Measurements from ENCODE around the gene CXCR4. TPM values are rescaled to one million over a fixed set of nuclear protein-coding genes. Genes with fewer than 3 reads are reported as not detected.

Gene CXCR4
- total RNA-seq, 1 experiment from 2014 or later, result 1.3 TPM

DNA sequence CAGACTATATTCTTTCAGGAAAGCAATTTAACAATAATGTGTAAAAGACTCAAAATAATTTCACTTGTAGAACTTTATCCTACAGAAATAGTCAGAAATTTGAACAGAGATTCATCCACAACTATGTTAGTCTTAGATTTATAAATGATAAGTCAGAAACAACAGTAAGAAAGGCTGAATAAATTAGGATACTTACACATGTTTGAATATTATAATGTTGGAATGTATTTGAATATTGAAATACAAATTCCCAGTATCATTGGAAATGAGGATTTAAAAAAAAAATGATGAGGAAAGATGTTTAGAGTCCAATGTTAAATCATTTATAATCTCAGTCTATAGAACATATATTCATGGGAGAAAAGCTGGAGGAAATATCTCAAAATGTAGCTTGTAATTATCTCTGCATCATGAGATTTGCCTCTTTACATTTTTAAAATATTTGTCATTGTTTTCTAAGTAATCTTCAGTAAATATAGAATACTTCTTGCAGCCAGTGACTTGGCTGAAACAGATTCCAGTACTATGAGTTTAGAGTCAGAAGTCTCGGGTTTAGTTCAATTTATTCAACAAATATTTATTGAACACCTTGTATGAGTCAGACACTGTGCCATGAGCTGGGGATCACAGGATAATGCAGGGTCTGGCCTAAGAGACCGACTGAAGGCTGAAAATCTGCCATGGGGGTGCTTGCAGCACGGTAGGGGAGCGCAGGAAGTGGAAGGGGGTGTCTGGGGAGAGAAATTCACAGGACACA lies 32.3 kb downstream of the CXCR4 start:
- H3K27ac Mint-ChIP-seq, result no peak overlapping the region
- no peaks in the 10 kb centered on the region for H3K27me3 Mint-ChIP-seq (ENCODE audit: low read depth)
- POLR2A ChIA-PET, result no interaction called here
- CTCF ChIA-PET, result interaction anchor here (0.9 kb wide), 1 partner anchor 88 kb away, joined by 3 read pairs; no protein-coding TSS in a partner anchor
- peaks cover 5% of the 10 kb centered on the region; the same call in 1 of the 2 replicates for H3K36me3 Mint-ChIP-seq
- no peak overlapping the region for H3K4me3 Mint-ChIP-seq
- peaks cover 14% of the 10 kb centered on the region for H3K9me3 Mint-ChIP-seq
- no peak for TF ChIP-seq ZNF138 (CRISPR knock-in tag; conservative IDR thresholded peaks at IDR 0.05)
- TF ChIP-seq IRF2 (CRISPR knock-in tag; IDR thresholded peaks at IDR 0.05; ENCODE audit: borderline replicate concordance, low read depth), result no peak
- ATAC-seq (no peak), DNase-seq (ENCODE audit: low spot score) (no peak)
- peaks cover 6% of the 10 kb centered on the region for H3K4me1 Mint-ChIP-seq

DNA sequence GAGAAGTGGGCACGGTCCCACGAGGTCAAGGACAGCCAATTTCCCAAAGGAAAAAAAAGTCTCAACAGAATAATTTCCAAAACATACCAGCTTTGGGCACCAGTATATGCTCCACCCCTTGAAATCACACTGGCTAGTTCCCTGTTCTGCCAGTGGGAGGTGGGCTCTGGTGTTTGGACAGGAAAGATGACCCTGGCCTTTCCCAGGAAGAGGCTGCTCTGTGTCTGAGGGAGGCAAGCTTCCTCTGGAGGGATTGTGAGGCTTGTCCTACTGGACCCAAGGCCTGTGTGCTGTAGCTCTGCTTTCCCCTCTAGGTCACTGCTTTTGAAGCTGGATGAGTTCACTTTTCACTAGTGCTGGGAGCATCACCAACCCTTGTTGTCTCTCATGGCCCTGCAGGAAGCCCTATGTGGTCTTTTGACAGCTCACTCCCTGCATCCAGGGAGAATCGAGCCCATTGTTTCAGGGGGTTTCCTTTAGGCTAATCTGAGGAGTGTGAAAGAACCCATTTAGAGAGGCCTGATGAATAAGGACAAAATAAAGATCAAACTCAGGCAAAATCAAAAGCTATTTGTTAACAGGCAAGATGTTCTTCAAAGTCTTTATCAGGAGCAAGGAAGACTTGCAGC lies 36.3 kb downstream of the CXCR4 start:
- ChIA-PET POLR2A (no interaction called here), CTCF (interaction anchor here (0.5 to 1.6 kb wide), 2 partner anchors 67 to 182 kb away, joined by 3 to 4 read pairs; no protein-coding TSS in a partner anchor)
- peak; percentile 87 for ATAC-seq
- peaks cover 4% of the 10 kb centered on the region; the same call in 1 of the 2 replicates for H3K36me3 Mint-ChIP-seq
- H3K9me3 Mint-ChIP-seq, result peaks cover 22% of the 10 kb centered on the region
- TF ChIP-seq HMGA2 (CRISPR knock-in tag; IDR thresholded peaks at IDR 0.05) (no peak), ATF1 (CRISPR knock-in tag; IDR thresholded peaks at IDR 0.05) (no peak), TEAD4 (CRISPR knock-in tag; IDR thresholded peaks at IDR 0.05) (no peak), ZNF396 (CRISPR knock-in tag; IDR thresholded peaks at IDR 0.05; ENCODE audit: borderline replicate concordance) (no peak), IRF2 (CRISPR knock-in tag; IDR thresholded peaks at IDR 0.05; ENCODE audit: borderline replicate concordance, low read depth) (no peak), NFATC4 (CRISPR knock-in tag; IDR thresholded peaks at IDR 0.05) (no peak), SOX15 (CRISPR knock-in tag; IDR thresholded peaks at IDR 0.05) (no peak), GTF2I (CRISPR knock-in tag; conservative IDR thresholded peaks at IDR 0.05) (no peak)
- TF ChIP-seq, protein P1, sequence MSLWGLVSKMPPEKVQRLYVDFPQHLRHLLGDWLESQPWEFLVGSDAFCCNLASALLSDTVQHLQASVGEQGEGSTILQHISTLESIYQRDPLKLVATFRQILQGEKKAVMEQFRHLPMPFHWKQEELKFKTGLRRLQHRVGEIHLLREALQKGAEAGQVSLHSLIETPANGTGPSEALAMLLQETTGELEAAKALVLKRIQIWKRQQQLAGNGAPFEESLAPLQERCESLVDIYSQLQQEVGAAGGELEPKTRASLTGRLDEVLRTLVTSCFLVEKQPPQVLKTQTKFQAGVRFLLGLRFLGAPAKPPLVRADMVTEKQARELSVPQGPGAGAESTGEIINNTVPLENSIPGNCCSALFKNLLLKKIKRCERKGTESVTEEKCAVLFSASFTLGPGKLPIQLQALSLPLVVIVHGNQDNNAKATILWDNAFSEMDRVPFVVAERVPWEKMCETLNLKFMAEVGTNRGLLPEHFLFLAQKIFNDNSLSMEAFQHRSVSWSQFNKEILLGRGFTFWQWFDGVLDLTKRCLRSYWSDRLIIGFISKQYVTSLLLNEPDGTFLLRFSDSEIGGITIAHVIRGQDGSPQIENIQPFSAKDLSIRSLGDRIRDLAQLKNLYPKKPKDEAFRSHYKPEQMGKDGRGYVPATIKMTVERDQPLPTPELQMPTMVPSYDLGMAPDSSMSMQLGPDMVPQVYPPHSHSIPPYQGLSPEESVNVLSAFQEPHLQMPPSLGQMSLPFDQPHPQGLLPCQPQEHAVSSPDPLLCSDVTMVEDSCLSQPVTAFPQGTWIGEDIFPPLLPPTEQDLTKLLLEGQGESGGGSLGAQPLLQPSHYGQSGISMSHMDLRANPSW (CRISPR knock-in tag; conservative IDR thresholded peaks at IDR 0.05; ENCODE audit: low read depth), result no peak
- TF ChIP-seq, protein P2, sequence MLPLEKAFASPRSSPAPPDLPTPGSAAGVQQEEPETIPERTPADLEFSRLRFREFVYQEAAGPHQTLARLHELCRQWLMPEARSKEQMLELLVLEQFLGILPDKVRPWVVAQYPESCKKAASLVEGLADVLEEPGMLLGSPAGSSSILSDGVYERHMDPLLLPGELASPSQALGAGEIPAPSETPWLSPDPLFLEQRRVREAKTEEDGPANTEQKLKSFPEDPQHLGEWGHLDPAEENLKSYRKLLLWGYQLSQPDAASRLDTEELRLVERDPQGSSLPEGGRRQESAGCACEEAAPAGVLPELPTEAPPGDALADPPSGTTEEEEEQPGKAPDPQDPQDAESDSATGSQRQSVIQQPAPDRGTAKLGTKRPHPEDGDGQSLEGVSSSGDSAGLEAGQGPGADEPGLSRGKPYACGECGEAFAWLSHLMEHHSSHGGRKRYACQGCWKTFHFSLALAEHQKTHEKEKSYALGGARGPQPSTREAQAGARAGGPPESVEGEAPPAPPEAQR (CRISPR knock-in tag; IDR thresholded peaks at IDR 0.05), result no peak
- TF ChIP-seq, protein P3, sequence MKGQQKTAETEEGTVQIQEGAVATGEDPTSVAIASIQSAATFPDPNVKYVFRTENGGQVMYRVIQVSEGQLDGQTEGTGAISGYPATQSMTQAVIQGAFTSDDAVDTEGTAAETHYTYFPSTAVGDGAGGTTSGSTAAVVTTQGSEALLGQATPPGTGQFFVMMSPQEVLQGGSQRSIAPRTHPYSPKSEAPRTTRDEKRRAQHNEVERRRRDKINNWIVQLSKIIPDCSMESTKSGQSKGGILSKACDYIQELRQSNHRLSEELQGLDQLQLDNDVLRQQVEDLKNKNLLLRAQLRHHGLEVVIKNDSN (CRISPR knock-in tag; IDR thresholded peaks at IDR 0.05), result no peak
- TF ChIP-seq, protein P4, sequence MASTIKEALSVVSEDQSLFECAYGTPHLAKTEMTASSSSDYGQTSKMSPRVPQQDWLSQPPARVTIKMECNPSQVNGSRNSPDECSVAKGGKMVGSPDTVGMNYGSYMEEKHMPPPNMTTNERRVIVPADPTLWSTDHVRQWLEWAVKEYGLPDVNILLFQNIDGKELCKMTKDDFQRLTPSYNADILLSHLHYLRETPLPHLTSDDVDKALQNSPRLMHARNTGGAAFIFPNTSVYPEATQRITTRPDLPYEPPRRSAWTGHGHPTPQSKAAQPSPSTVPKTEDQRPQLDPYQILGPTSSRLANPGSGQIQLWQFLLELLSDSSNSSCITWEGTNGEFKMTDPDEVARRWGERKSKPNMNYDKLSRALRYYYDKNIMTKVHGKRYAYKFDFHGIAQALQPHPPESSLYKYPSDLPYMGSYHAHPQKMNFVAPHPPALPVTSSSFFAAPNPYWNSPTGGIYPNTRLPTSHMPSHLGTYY (CRISPR knock-in tag; IDR thresholded peaks at IDR 0.05), result no peak
- TF ChIP-seq, protein P5, sequence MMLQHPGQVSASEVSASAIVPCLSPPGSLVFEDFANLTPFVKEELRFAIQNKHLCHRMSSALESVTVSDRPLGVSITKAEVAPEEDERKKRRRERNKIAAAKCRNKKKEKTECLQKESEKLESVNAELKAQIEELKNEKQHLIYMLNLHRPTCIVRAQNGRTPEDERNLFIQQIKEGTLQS (CRISPR knock-in tag; conservative IDR thresholded peaks at IDR 0.05), result no peak
- no peak for DNase-seq (ENCODE audit: low spot score)
- H3K4me3 Mint-ChIP-seq, result no peak overlapping the region
- H3K27ac Mint-ChIP-seq, result no peak overlapping the region
- H3K27me3 Mint-ChIP-seq (ENCODE audit: low read depth), result no peaks in the 10 kb centered on the region; the same call in 1 of the 2 replicates
- H3K4me1 Mint-ChIP-seq, result no peaks in the 10 kb centered on the region

Data from WTC11 (cell line).